ENCODE measurements around the gene OSGEPL1. TPM values are rescaled to one million over a fixed set of nuclear protein-coding genes. Genes with fewer than 3 reads are reported as not detected.

The OSGEPL1 gene
- 1 to 10 TPM; 6.9 to 7.0 TPM for total RNA-seq

GRCh38 chr2:189762551-189763298 is at the start of gene OSGEPL1:
OSGEPL1 (minus strand) TSS chr2:189762792; CDS start chr2:189761640, 1,152 bp downstream.

GRCh38 chr2:189783927-189784867 is 21.6 kb upstream of the OSGEPL1 start, which contains the start of the genes ORMDL1 and PMS1:
ORMDL1 (minus strand) TSS chr2:189784339; CDS start chr2:189782595, 1,744 bp downstream.
PMS1 (plus strand) TSS chr2:189784450; CDS start chr2:189791810, 7,360 bp downstream.

Other genes starting within 250 kb of the OSGEPL1 start
- gene SLC40A1, start 182.0 kb downstream of the OSGEPL1 start, total RNA-seq = 10 to 100 TPM in 1 of 2 experiments, 1 to 10 TPM in 1; 9.6 to 11.9 TPM
- gene ASNSD1, start 101.3 kb downstream of the OSGEPL1 start, total RNA-seq = 10 to 100 TPM; 35.6 to 36.1 TPM
- 1 to 10 TPM; 5.9 to 6.6 TPM for gene ANKAR, start 88.1 kb downstream of the OSGEPL1 start, total RNA-seq
- gene ORMDL1, start 21.5 kb upstream of the OSGEPL1 start, total RNA-seq = 10 to 100 TPM; 85.1 to 94.9 TPM
- 10 to 100 TPM; 25.5 to 29.2 TPM for gene PMS1, start 21.7 kb upstream of the OSGEPL1 start, total RNA-seq

All from activated naive CD4-positive, alpha-beta T cell treated with anti-CD3 and anti-CD28 coated beads, Interleukin-2, amount 10 ng/mL, durations not matched to agents 5 hours and 36 hours (primary cell).